HG03060 (cell line): ENCODE measurements around the gene OR1F1.
"Not testable (repeated sequence)": the region's sequence is repeated elsewhere in the genome, so short reads cannot be mapped to it uniquely, and the experiment has no call there.

Experiments
- ATAC-seq: cut with Tn5 transposase; IDR thresholded peaks from one replicate; pipeline ENCODE4 v1.9.1; 2021; ENCODE audit warnings: low read depth, moderate number of reproducible peaks; ENCODE audit not compliant: unreplicated experiment

OR1F1 gene

DNA sequence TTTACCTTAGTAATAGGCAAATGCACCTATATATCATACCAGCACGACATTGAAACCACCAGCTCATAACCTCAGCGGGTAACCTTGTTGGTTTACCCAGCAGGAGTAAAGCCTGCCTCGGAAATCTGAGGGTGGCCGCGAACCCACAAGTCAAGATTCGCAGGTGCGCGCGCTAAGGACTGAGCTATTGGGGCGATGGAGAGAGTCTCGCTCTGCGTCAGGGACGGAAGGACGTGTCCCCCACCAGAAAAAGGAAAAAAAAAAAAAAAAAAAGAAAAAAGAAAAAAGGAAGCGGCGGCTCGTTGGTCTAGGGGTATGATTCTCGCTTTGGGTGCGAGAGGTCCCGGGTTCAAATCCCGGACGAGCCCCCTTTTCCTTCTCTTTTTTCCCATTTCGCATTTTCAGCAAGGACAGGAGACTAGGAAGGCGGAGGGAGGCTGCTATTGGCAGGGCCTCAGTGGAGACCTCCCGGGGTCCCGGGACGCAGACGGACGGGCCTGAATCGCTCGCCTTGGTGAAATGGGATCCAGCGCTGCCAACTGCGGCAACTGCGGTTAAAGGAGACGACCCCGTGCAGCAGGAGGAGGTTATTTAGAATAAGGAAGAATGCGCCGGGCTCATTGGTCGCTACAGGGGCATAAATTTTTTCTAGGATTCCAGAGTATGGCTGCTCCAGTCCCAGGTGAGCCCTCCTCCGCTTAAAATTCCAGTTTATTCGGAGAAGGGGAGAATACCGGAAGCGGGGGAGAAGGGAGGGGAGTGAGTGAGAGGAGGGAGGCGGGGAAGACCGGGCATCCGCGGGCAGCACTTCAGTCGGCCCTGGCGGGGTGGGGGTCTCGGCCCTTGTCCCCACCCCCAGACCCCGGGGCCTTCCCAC, at the start of gene OR1F1:
Gene OR1F1, plus strand, starts transcription at position 407 of the 877 bp plus-strand sequence.
- no peak for ATAC-seq

DNA sequence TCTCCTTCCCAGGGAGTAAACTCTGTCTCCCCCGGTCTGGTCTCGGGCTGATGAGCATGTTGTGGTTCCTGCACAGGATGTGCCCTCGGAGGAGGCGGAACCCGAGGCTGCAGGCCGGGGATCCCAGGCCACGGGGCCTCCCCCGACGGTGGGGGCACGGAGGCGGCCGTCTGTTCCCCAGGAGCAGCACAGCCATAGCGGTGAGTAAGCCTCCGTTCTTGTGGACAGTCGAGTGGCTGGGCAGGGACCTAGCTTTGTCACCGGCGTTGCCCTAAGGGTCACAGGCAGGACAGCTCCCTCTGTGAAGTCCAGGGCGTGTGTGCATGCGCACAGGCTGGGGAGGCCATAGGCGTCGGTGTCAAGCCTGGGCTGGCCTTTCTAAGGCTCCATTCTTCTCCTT, 49.7 kb upstream of the OR1F1 start:
- no peak for ATAC-seq

DNA sequence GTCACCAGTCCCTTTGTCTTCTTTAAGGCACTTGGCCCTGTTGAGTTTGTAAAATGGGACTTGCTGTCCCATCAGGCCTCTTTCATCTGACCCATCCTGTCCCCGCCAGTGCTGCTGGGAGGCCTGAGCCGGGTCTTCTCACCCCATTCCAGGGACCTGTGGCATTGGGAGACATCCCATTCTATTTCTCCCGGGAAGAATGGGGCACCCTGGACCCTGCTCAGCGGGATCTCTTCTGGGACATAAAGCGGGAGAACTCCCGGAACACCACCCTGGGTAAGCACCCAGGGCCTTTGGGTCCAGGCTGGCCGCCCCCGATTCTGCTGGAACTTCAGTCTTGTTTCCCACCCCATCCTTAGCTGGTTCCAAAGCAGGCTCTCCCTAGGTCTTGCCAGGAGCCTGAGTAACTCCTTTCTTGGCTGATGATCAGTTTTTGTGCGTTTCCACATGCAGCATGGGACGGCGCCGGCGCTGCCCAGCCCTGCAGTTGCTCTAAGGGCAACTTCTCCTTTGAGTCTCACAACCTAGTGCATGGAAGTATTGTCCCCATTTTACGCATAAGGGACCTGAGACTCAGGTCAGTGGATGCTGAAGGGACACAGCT, 49.1 kb upstream of the OR1F1 start:
- no peak for ATAC-seq

GRCh38 chr16:3139561-3139960, 48.4 kb upstream of the OR1F1 start:
- ATAC-seq, result not testable (repeated sequence)

- ATAC-seq, result no peak
Observed at GRCh38 chr16:3140603-3141427, 47.2 kb upstream of the OR1F1 start.

DNA sequence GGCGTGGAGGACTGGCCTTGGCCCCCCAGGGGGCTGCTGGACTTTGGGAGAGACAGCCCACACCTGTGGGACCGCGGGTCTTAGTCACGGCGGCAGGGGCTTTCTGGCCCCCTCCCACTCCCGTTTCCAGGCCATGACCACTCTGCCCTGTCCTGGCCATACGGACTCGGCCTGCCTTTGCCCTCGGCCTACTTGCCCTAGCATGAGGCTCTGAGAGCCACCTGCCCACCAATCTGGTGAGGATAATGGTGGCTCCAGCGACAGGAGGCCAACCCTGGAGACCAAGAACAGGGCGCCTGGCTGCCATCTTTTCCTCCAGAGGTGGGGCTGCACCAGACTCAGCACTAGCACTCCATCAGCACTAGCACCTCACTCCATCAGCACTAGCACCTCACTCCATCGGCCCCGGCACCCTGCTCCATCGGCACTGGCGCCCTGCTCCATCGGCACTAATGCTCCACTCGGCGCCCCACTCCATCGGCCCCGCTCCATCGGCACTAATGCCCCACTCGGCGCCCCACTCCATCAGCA, 46.2 kb upstream of the OR1F1 start:
- no peak for ATAC-seq

- ATAC-seq, result no peak
Observed at GRCh38 chr16:3142327-3142726, 45.7 kb upstream of the OR1F1 start.

GRCh38 chr16:3142770-3143169, 45.2 kb upstream of the OR1F1 start:
- ATAC-seq, result no peak

DNA sequence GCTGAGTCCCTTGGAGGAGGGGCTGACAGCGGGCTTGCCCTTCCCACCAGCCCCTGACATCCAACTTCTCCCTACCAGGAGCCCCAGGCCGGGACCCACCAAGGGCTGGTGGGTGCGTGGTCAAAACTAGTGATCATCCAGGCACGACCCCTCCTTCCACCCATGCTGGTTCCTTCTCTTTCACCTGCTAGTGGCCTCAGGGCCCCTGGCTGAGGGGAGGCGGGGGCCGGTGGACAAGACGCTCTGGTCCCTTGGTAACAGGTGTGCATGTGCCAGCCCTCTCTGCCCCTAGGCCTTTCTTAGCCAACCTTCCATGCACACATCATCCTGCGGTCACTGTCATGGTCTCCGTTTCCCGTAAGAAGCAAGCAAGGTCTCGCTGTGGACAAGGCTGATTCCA, 44.8 kb upstream of the OR1F1 start:
- ATAC-seq, result no peak

DNA sequence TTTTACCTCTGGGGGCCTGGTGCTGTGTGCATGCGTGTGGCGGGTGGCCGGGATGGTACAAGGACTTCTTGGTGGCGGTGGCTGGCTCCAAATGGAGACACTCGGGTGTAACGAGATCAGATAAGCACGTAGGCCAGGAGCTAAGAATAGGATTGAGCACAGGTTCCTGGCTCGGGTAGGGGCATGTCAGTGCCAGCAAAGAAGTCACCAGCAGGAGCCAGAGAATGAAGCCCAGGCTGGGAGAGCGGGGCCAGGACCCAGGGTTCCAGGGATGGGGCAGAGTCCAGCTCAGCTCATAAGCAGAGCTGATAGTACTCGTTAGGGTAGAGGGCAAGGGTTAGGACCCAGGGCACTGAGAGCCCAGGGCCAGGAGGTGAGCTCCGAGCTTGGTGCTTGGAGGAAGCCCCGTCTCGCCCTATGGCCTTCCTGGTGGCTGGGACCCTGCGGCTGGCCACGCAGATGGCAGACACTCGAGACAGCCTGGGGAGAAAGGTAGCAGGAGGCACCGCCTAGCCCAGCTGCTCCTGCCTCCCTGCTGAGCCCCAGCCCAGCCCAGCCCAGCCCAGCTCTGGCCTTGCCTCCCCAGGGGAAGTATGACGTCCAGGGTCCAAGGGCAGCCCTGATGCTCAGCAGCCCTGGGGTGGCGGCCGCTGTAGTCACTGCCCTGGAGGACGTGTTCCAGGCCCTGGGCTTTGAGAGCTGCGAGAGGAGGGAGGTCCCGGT, 44.2 kb upstream of the OR1F1 start:
- no peak for ATAC-seq

GRCh38 chr16:3144321-3144983, 43.6 kb upstream of the OR1F1 start:
- no peak for ATAC-seq

DNA sequence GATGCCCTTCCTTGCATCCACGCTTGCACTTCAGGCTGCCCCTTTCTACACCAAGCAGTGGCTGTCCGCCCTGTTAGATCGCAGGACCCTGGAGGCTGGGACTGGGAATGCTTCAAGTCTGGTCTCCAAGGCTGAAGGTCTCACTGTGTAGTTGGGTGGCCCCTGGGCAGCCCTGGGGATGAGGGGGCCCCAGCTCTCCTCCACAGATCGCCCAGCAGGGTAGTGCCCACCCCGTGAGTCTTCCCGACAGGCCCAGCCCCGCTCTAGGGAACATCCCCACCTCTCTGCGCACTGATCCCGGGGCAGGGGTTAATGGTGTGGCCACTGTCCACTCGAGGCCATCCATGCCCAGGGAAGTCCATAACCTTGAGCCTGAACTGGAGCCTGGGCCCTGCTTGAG, 42.9 kb upstream of the OR1F1 start:
- no peak for ATAC-seq

- ATAC-seq, result no peak
Observed at GRCh38 chr16:3145660-3146059, 42.3 kb upstream of the OR1F1 start.

DNA sequence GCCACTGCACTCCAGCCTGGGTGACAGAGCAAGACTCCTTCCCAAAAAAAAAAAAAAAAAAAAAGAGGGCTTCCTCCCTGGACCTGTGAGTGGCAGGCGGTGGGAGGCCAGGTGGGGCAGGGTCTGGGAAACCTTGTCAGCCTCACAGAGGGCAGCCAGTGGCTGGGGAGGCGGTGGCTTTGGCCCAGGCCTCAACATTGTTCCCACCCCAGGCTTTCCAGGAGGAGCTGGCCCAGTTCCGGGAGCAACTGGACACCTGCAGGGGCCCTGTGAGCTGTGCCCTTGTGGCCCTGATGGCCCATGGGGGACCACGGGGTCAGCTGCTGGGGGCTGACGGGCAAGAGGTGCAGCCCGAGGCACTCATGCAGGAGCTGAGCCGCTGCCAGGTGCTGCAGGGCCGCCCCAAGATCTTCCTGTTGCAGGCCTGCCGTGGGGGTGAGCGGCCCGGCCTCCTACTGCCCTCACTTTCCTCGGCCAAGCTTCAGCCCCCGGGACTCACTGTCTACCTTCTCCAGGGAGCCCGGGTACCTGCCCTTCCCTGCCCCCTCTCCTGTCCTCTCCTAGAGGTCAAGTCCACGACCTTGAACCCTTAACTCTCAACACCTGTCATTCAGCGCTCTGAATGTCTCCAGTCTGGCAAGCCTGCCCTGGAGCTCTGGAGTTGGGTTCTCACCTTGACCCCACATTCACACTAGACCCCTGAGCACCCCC, 40.8 kb upstream of the OR1F1 start:
- ATAC-seq, result no peak

DNA sequence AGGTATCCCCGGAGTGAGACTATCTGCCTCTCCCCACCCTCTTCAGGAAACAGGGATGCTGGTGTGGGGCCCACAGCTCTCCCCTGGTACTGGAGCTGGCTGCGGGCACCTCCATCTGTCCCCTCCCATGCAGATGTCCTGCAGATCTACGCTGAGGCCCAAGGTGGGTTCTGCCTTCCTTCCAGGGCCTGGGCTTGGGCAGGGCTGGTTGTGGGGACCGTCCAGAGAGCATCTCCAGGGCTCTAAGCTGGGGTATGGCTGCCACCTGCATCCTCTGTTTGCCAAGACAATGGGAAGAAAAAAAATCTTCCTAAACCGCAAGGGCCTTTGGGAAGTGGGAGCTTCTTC, 40.3 kb upstream of the OR1F1 start:
- no peak for ATAC-seq

- ATAC-seq, result no peak
Observed at GRCh38 chr16:3148256-3149192, 39.5 kb upstream of the OR1F1 start.

GRCh38 chr16:3149193-3149530, 38.8 kb upstream of the OR1F1 start:
- ATAC-seq, result no peak

GRCh38 chr16:3149630-3150345, 38.2 kb upstream of the OR1F1 start:
- ATAC-seq, result no peak
